GM15510 (cell line): ENCODE results near the gene AOPEP.

ENCODE experiments used
- POLR2A ChIP-seq: IDR thresholded peaks from 3 replicates; pipeline ENCODE4 v1.6.1; 2011; ENCODE audit warnings: borderline replicate concordance; ENCODE audit not compliant: insufficient read length; ENCODE audit errors: extremely low read depth

The AOPEP gene

DNA sequence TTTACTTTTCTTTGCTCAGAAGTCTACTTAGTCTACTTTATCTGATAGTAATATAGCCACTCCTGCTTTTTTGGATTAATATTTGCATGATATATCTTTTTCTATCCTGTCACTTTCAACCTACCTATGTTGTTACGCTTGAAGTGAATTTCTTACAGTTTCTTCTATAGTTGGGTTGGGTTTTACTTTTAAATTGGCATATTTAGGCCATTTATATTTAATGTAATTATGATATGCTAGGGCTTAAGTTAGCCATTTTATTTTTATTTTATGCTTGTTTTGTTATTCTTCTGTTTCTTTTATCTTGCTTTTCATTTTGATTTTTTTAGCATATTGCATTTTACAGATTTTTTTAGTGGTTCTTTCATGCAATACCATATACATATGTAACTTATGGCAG, 164.7 kb downstream of the AOPEP start:
- TF ChIP-seq POLR2A = no peak

DNA sequence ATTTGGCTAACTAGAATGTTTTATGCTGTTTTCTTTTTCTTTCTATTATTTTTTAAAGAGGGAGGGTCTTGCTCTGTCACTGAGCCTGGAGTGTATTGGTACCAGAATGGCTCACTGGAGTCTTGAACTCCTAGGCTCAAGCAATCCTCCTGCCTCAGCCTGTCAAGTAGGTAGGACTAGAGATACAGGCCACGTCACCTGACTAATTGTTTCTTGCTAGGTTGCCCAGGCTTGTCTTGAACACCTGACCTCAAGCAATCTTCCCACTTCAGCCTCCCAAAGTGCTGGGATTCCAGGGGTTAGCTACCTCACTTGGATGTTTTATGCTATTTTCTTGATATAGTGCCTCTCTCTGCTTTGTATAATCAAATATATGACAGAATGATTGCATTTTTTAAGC, 166.2 kb downstream of the AOPEP start:
- TF ChIP-seq POLR2A = no peak

DNA sequence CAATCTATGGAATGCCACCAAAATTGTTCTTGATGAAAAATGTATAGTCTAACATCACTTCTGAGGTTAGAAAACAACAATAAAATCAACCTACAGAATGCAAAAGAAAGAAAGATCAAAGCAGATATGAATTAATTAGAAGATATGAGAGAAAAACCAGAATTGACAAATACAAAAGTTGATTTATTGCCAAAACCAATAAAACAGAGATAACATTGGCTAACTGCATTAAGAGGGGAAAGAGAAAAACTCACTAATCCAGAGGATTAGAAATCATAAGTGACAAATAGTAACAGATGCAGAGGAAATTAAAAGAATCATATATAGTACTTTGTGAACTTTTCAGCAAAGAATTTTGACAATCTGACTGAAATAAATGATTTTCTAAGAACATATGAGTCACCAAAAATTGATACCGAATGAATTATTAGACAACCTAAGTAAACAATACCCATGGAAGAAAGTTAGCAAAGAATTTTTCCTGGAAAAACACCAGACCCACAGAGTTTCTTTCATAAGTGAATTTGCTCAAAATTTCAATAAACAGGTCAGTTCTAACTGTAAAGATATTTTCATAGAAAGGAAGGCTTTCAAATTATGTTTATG, 167.7 kb downstream of the AOPEP start:
- no peak for TF ChIP-seq POLR2A

DNA sequence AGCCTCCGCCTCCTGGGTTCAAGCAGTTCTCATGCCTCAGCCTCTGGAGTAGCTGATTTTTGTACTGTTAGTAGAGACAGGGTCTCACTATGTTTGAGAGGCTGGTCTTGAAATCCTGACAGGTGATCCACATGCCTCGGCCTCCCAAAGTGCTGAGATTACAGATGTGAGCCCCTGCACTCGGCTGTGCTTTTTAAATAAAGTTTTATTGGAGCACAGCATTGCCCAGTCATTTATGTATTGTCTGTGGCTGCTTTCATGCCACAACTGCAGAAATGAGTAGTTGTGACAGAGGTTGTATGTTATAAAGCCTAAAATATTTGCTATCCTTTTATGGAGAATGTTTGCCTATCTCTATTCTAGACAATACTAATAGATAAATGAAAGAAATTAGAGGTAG, 169.2 kb downstream of the AOPEP start:
- no peak for TF ChIP-seq POLR2A

DNA sequence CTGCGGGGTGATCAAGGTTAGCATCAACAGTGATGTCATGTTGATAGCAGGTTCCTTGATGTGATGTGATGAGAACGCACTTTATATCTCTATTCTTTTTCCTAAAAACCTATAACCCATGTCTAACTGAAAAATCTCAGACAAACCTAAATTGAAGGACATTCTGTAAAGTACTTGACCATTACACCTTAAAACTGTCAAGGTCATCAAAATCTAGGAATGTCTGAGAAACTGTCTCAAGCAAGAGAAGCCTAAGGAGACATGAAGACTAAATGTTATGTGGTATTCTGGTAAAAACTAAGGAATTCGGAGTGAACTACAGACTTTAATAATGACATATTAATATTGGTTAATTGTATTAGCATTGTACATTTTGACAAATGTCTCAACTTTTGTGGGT, 170.0 kb downstream of the AOPEP start:
- no peak for TF ChIP-seq POLR2A

DNA sequence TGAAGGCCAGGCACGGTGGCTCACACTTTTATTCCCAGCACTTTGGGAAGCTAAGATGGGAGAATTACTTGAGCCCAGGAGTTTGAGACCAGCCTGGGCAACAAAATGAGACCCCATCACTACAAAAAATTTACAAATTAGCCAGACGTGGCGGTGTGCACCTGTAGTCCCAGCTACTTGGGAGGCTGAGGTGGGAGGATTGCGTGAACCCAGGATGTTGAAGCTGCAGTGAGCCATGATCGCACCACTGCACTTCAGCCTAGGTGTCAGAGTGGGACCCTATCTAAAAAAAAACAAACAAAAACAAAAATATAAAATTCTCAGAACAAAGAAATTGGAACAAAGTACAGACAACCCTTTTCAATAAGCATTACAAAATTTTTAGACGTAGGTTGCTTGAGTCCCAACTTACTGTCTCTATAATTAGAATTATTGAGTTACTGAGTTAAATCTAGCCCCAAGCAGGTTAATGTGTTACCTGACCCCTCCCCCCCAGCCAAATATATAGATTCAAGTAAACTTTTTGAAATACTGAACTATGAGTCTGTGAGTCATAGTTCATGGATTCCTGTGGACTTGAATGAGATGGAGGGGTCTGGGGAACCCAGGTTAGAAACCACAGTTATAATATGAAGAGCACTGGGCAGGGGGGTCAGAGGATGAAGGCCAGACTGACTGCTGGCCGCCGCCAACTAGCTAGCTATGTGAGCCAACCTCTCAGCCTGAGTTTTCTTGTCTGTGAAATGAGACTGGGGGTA, 173.1 kb downstream of the AOPEP start:
- no peak for TF ChIP-seq POLR2A

DNA sequence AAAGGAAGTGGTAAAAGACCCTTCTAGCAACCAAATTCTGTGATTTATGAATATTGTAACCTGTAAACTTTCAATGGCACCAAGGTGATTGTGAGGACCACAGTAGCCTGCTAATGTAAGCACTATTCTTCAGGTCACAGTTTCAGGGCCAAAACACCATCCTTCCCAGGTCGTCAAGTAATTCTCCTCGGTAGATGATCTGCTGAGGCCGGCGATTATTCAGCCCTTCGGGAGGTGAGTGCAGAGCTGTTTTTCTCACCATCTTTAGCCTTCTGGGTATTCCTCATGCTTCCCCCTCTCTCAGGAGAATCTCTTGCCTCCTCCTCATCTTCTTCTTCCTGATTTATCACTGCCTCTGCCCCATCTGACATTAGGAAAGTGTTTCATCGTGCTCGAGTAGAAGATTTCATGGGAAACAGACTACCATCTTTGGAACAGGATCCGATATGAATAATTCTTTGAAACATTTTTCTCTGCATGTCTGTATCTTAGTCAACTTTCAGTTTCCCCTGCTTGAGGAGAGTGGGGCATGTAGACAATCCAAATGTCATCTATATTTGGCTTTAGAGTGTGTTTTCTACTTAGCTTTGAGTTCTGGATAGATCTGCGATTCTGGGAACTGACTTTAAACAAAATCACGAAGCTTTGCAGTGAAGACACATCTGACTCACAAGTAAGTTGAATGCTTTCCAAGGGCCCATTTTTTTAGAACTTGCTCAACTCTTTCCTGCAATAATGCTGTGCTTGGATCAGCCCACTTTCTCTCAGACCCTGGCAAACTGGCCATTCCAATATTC, 173.9 kb downstream of the AOPEP start:
- TF ChIP-seq POLR2A = no peak

DNA sequence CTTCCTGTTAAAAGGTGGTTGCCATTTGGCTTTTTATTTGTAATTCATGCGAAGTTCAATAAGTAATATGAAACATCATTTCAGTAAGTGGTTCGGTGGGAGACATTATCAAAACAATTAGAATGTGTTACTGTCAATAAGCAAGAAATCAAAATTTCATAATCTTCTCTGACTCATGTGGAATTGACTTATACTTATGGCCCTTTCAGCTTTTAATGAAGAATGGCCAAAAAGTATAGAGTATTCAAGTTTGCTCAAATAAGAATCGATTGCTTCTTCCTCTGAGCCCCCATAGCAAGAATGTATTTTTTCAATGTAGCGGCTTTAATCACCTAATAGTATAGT, 174.5 kb downstream of the AOPEP start:
- TF ChIP-seq POLR2A = no peak

DNA sequence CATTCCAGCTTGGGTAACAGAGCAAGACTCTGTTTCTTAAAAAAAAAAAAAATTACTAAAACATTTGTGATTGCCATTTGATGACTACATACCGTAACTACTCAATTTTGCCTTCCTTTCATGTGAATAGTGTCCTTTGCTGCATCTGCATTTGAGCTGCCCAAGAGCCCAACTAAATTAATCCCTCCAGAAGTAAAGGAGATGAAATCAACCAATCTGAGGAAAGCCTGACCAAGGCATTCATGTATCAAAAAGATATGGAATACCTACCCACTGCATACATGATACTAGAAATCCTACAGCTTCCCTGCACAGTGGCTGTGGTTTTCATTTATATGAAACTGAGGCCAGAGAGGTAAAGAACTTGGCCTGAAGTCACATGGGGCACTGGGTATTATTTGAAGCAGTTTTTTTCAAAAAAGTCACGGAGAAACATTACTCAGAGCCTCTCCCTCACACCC, 177.5 kb downstream of the AOPEP start:
- TF ChIP-seq POLR2A = no peak

DNA sequence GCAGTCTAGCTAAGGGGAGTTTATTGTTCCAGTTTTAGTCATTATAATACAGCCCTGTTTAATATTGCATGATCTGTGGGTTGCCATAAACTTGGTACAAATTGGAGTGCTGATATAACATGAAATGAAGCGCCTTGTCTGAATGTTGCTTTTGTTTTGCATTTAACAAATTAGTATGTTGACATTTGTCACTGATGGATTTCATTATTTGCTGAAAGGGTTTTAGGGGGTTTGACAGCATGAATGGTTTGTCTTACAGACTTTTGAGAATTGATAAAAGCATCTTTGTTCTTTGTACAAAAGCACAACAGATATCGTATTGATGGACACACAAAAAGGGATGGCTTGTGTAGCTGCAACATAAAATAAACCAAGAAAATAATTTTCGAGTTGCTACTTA, 178.3 kb downstream of the AOPEP start:
- no peak for TF ChIP-seq POLR2A

DNA sequence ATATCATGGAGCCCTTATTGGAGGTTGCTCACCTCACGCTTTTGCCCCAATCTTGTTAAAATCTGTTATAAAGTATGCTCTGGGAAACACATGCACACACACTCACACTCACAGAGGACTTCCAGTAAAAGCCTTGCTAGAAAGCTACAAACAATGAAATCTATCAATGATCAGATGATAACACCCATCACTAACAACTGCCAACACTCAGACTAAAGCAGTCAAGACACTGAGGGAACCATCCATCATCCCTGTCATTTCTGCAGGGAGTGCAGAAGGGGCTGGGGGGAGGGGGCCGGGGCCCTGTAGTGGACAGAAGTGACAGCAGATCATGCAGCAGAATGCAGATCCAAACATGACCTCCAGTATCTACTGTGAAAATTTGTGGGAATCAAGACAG, 179.1 kb downstream of the AOPEP start:
- TF ChIP-seq POLR2A = no peak

DNA sequence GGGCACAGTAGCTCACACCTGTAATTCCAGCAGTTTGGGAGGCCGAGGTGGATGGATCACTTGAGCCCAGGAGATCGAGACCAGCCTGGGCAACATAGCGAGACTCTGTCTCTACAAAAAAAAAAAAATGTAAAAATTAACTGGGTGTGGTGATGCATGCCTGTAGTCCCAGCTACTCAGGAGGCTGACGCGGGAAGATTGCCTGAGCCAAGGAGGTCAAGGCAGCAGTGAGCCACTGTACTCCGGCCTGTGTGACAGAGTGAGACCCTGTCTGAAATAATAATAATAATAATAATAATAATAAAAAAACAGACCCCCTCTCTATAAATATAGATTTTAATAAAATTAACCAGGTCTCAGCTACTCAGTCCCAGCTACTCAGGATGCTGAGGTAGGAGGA, 179.7 kb downstream of the AOPEP start:
- no peak for TF ChIP-seq POLR2A

DNA sequence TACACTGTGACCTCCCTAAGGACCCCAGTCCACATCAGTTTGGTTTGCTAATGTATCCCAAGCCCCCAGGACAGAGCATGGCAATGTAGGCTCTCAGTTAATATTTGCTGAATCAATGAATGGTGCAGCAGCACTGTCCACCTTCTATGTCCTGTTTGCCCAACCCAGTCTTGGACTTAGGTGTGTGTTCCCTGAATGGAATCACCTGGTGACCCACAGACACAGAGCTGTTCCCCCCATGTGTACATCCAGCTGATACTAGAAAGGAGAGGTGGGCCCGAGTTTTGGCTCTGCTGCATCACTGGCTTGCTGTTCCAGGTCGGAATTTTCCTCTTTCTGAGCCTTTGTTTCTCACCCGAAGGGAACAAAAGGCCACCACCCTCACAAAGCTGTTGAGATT, 180.2 kb downstream of the AOPEP start:
- TF ChIP-seq POLR2A = no peak

DNA sequence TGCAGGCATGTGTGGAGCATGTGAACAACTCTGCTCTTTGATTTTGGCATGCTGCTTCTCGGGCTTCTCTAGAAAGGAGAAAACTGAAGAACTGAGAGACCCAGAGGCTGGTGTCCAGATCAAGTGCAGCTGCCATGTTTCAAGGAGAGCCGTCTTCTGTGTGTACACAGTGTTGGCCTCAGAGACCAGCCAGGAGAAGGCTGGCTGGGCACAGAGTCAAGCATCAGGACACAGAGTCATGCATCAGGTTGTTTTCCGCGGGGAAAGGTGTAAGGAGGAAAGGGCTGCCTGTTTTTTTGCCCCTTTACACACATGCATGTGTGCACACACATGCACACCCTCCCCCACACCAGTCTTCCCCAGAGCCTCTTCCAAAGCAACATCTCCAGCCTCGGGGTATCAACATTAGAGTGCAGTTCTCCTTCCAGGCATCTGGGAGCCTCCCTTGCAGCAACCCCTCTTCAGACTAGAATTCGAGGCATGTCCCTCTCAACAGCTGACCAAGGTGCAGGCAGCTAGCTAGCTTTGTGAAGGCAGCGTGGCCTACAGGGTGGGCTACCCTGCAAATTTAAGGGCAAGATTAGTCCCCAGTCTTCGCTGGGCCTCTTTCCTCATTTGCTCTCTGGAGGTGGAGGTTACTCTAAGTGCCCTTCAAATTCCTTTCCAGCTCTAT, 180.9 kb downstream of the AOPEP start:
- no peak for TF ChIP-seq POLR2A

DNA sequence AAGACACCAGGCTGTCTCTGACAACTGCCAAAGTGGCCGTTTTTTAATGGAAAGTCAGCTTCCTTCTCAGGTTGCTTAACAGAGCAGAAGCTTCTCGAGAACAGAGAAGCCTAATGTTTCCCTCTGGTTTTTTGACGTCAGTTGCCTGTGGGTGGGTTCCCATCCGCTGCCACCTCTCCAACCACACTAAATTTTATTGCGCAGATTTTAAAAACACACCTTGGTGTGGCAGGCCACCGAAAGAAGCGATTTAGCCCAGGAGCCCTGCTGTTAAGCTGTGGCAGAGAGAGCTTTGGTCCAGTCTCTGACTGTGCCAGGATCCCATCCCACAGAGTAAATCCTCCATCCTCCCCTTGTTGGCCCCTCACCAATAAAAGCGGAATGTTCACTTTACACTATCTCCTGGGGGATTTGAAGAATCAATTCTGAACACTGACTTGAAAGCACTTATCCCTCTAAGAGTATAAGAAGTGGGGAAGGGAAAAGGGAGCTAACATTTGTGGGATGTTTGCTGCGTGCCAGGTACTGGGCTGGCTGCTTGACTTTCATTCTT, 181.6 kb downstream of the AOPEP start:
- no peak for TF ChIP-seq POLR2A
